Gastroesophageal sphincter (tissue), 3 donors: Measurements from ENCODE around the gene LEMD2.

Experiments
- CTCF ChIP-seq, 4 experiments: fragments of 200-600 bp in 2 of 4; fragments of 450-650 bp in 2 of 4; sonication (generic) in 1 of 4; IDR thresholded peaks; one replicate each; pipeline ENCODE4 v1.5.1; 2017 to 2019; ENCODE audit warnings: antibody characterized with exemption in 4 of 4, mild to moderate bottlenecking in 2 of 4, moderate library complexity in 2 of 4
- EP300 ChIP-seq: sonication (generic); formaldehyde crosslinking; IDR thresholded peaks from one replicate; pipeline ENCODE4 v1.6.1; 2017; ENCODE audit warnings: antibody characterized with exemption, mild to moderate bottlenecking
- POLR2A ChIP-seq, 2 donors: fragments of 450-650 bp; IDR thresholded peaks; one replicate each; pipeline ENCODE4 v1.6.1; 2017; ENCODE audit warnings: antibody characterized with exemption in 2 of 2, mild to moderate bottlenecking in 2 of 2, moderate library complexity in 1 of 2
- POLR2AphosphoS5 ChIP-seq: sonication (generic); formaldehyde crosslinking; IDR thresholded peaks from one replicate; pipeline ENCODE4 v1.6.1; 2017; ENCODE audit warnings: antibody characterized with exemption

GRCh38 chr6:33752646-33753015 is 36.3 kb downstream of the LEMD2 start:
- TF ChIP-seq CTCF (IDR thresholded peaks at IDR 0.05) (no peak), EP300 (no peak), POLR2A (IDR thresholded peaks at IDR 0.05) (no peak), POLR2AphosphoS5 (no peak)
